ENCODE measurements around the gene ADD2. TPM values are rescaled to one million over a fixed set of nuclear protein-coding genes. Genes with fewer than 3 reads are reported as not detected.
A peak's percentile ranks its signal among the peaks of the same experiment; 100 is the strongest.
"Not testable (repeated sequence)": the region's sequence is repeated elsewhere in the genome, so short reads cannot be mapped to it uniquely, and the experiment has no call there.

The ADD2 gene
- total RNA-seq, 1 donor from 2014 or later = not detected

DNA sequence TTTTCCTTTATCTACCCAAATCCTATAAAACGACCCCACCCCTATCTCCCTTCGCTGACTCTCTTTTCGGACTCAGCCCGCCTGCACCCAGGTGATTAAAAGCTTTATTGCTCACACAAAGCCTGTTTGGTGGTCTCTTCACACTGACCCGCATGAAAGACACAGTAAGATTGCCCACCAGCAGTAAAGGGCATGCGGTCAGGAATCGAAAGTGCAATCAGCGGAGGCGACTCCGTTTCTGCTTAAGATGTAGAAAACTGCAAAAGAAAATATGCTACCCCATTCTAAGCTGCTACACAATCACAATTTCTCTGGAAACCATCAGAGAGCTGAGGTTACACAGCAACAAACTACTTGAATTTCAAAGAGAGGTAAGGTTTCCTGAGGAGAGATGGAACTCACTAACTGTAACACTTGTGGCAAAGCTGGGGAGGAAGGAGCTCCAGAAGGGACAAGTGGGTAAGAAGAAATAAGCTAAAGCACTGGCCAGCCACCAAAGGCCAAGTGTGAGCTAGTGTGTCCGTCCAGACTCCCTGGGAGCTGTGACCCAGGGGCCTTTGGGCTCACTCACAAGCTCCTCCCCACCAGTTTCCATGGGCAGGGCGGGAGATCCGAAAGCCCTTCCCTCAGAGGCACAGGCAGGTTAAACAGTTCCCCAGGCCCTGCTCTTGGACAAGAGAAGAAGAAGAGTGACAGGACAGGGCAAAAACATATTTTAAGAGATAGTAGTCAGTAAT, 141.6 kb downstream of the ADD2 start:
- no peak for DNase-seq (ENCODE audit: low read depth)
- FAIRE-seq = no peak
- Histone ChIP-seq H3K36me3 (ENCODE audit: control insufficient read depth, insufficient read depth, low read length) (no peaks in the 10 kb centered on the region), H3K27me3 (ENCODE audit: control insufficient read depth, insufficient read depth, low read length) (no peaks in the 10 kb centered on the region), H3K4me3 (ENCODE audit: low read depth, low read length) (no peak overlapping the region)
- TF ChIP-seq, protein P1, sequence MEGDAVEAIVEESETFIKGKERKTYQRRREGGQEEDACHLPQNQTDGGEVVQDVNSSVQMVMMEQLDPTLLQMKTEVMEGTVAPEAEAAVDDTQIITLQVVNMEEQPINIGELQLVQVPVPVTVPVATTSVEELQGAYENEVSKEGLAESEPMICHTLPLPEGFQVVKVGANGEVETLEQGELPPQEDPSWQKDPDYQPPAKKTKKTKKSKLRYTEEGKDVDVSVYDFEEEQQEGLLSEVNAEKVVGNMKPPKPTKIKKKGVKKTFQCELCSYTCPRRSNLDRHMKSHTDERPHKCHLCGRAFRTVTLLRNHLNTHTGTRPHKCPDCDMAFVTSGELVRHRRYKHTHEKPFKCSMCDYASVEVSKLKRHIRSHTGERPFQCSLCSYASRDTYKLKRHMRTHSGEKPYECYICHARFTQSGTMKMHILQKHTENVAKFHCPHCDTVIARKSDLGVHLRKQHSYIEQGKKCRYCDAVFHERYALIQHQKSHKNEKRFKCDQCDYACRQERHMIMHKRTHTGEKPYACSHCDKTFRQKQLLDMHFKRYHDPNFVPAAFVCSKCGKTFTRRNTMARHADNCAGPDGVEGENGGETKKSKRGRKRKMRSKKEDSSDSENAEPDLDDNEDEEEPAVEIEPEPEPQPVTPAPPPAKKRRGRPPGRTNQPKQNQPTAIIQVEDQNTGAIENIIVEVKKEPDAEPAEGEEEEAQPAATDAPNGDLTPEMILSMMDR (IDR thresholded peaks at IDR 0.05; ENCODE audit: insufficient read depth, low read length, severe bottlenecking) = no peak

DNA sequence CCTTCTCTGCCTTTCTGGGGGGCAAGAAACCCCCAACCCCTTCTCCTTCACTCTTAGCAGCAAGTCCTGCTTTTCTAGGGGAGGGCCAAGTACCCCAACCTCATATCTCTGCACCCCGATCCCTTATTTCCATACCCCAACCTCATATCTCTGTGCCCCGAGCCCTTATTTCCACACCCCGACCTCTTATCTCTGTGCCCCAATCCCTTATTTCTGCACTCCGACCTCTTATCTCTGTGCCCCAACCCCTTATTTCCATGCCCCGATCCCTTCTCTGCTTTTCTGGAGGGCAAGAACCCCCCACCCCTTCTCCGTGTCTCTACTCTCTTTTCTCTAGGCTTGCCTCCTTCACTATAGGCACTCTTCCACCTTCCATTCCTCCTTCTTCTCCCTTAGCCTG, 146.5 kb downstream of the ADD2 start:
- not testable (repeated sequence) for H3K4me3 ChIP-seq (ENCODE audit: low read depth, low read length); FAIRE-seq; H3K36me3 ChIP-seq (ENCODE audit: control insufficient read depth, insufficient read depth, low read length); H3K27me3 ChIP-seq (ENCODE audit: control insufficient read depth, insufficient read depth, low read length); DNase-seq (ENCODE audit: low read depth)

DNA sequence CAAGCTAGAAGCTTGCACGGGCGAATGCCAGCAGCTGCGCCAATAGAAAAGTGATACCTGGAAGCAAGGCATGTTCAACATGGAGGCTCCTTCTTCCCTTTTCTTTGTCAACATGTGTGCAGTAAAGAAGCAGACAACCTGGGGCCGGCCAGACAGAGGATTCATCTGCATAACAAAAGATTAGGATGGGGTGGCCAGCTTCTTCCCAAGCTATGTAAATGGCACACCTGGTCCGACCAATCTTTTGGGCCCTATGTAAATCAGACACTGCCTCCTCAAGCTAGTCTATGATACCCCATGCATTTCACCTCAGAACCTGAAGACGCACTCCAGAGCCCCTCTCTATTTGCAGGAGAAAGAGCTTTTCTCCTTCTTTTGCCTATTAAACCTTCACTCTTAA, 148.0 kb downstream of the ADD2 start:
- no peak for FAIRE-seq
- no peak for DNase-seq (ENCODE audit: low read depth)
- TF ChIP-seq, protein P1 (IDR thresholded peaks at IDR 0.05; ENCODE audit: insufficient read depth, low read length, severe bottlenecking) = no peak
- Histone ChIP-seq H3K27me3 (ENCODE audit: control insufficient read depth, insufficient read depth, low read length) (no peaks in the 10 kb centered on the region), H3K4me3 (ENCODE audit: low read depth, low read length) (no peak overlapping the region), H3K36me3 (ENCODE audit: control insufficient read depth, insufficient read depth, low read length) (no peaks in the 10 kb centered on the region)

DNA sequence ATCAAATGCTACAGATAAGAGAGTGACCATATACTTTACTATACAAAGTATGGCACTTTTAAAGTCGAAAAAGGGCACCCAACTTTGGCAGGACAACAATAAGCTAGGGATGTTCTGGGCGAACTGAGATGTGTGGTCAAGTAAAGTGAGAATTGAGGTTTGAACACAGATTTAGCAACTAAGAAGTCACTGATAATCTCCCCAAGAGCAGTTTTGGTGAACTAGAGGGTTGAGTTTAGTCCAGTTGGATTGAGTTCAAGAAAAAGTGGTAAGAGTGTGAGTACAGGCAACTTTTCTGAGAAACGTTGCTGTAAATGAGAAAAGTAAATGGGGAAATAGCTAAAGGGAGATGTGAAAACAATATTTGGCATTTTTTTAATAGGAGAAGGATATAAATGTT, 148.8 kb downstream of the ADD2 start:
- Histone ChIP-seq H3K36me3 (ENCODE audit: control insufficient read depth, insufficient read depth, low read length) (no peaks in the 10 kb centered on the region), H3K27me3 (ENCODE audit: control insufficient read depth, insufficient read depth, low read length) (no peaks in the 10 kb centered on the region), H3K4me3 (ENCODE audit: low read depth, low read length) (no peak overlapping the region)
- FAIRE-seq (no peak), DNase-seq (ENCODE audit: low read depth) (no peak)
- TF ChIP-seq, protein P1 (IDR thresholded peaks at IDR 0.05; ENCODE audit: insufficient read depth, low read length, severe bottlenecking) = no peak

DNA sequence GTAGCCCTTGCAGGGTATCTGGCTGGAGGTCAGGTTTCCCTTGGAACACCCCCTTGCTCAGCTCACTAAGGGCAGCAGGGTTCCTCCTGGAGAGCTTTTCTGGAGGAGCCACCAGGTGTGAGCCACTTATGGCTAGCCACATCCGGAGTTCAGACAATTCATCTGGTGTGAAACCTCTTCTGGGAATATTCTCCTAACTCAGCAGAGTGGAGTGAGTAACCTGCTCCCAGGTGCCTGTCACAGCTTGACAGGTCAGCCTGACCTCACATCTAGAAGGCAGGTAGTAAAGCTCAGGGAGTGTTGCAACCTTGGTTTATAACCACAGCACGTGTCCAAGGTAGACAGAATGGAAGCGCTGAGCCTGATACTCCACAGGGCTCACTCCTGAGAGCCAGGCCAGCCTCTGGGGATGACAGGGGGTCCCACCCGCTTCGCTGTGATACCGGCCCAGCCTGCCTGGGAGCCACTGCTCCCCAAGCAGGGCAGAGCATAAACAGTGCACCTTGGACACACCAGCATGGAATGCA, 151.8 kb downstream of the ADD2 start:
- Histone ChIP-seq H3K4me3 (ENCODE audit: low read depth, low read length) (no peak overlapping the region), H3K36me3 (ENCODE audit: control insufficient read depth, insufficient read depth, low read length) (no peaks in the 10 kb centered on the region), H3K27me3 (ENCODE audit: control insufficient read depth, insufficient read depth, low read length) (no peaks in the 10 kb centered on the region)
- TF ChIP-seq, protein P1 (IDR thresholded peaks at IDR 0.05; ENCODE audit: insufficient read depth, low read length, severe bottlenecking) = no peak
- FAIRE-seq = peak; percentile 70
- peak; percentile 99 for DNase-seq (ENCODE audit: low read depth)

DNA sequence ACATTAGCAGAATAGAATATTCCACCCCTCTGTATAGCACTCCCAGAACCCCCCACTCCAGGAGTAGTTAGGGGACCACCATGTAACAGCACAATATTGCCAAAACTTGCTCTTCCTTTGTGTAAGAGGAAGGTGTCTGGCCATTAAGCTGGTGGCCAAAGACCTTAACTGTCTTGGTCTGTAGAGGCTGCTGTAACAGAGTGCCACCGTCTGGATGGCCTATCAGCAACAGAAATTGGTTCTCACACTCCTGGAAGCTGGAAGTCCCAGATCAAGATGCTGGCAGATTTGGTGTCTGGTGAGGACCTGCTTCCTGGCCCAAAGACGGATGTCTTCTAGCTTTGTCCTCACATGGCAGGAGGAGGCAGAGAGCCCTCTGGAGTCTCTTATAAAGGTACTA, 152.8 kb downstream of the ADD2 start:
- Histone ChIP-seq H3K4me3 (ENCODE audit: low read depth, low read length) (no peak overlapping the region), H3K36me3 (ENCODE audit: control insufficient read depth, insufficient read depth, low read length) (no peaks in the 10 kb centered on the region), H3K27me3 (ENCODE audit: control insufficient read depth, insufficient read depth, low read length) (no peaks in the 10 kb centered on the region)
- no peak for FAIRE-seq
- DNase-seq (ENCODE audit: low read depth) = no peak
- TF ChIP-seq, protein P1 (IDR thresholded peaks at IDR 0.05; ENCODE audit: insufficient read depth, low read length, severe bottlenecking) = no peak
